K562 (cell line): Measurements from ENCODE around the gene PDE4A. TPM values are rescaled to one million over a fixed set of nuclear protein-coding genes. Genes with fewer than 3 reads are reported as not detected.
A peak's percentile ranks its signal among the peaks of the same experiment; 100 is the strongest.

ENCODE experiments used
- BACH1 ChIP-seq: fragments of 200-800 bp; sonication (Bioruptor generic); IDR thresholded peaks from 2 replicates; pipeline ENCODE4 v1.6.1; 2016; ENCODE audit warnings: missing genetic modification characterization, missing compliant biosample characterization
- CBFA2T3 ChIP-seq: fragments of 450-650 bp; IDR thresholded peaks from 2 replicates; pipeline ENCODE4 v1.6.1; 2017
- CCAR2 ChIP-seq: fragments of 200-400 bp; formaldehyde crosslinking; IDR thresholded peaks from 2 replicates; pipeline ENCODE4 v1.6.1; 2017; ENCODE audit warnings: mild to moderate bottlenecking, low read depth, low read length
- DDX20 ChIP-seq: fragments of 450-650 bp; IDR thresholded peaks from 2 replicates; pipeline ENCODE4 v1.6.1; 2016; ENCODE audit warnings: missing genetic modification characterization, low read depth, mild to moderate bottlenecking, missing compliant biosample characterization, moderate library complexity
- NCOR1 ChIP-seq: fragments of 450-650 bp; IDR thresholded peaks from 2 replicates; pipeline ENCODE4 v1.6.1; 2016; ENCODE audit warnings: mild to moderate bottlenecking, moderate library complexity
- RBM22 ChIP-seq: fragments of 200-400 bp; formaldehyde crosslinking; IDR thresholded peaks from 2 replicates; pipeline ENCODE4 v1.6.1; 2018; ENCODE audit warnings: low read length, low read depth; ENCODE audit not compliant: poor library complexity, severe bottlenecking
- SUPT5H ChIP-seq: fragments of 450-650 bp; IDR thresholded peaks from 2 replicates; pipeline ENCODE4 v1.6.1; 2016
- TEAD1 ChIP-seq, 2 experiments: fragments of 450-650 bp in 1 of 2; sonication (generic) in 1 of 2; formaldehyde crosslinking; IDR thresholded peaks; 2 replicates each; pipeline versions ENCODE4 v1.4.0 to v1.8.0; 2020 to 2022; ENCODE audit warnings: mild to moderate bottlenecking in 2 of 2, missing genetic modification reagents in 1 of 2
- TEAD4 ChIP-seq, 2 experiments: sonication (generic) in 1 of 2; formaldehyde crosslinking in 1 of 2; IDR thresholded peaks; 2 replicates each; pipeline versions ENCODE4 v1.6.1 to v1.8.0; 2012 to 2022; ENCODE audit warnings: borderline replicate concordance in 1 of 2, inconsistent platforms in 1 of 2, low read length in 1 of 2, mild to moderate bottlenecking in 1 of 2, missing genetic modification reagents in 1 of 2
- ZNF124 ChIP-seq: sonication (generic); formaldehyde crosslinking; IDR thresholded peaks from 2 replicates; pipeline ENCODE4 v1.8.1; 2022; ENCODE audit warnings: missing genetic modification reagents
- polyA plus RNA-seq, 8 experiments: library from polyadenylated mRNA; depleted of rRNA in 4 of 8; stranded (reverse) in 5 of 8; unstranded in 3 of 8; fragments of >200 nt; fragmentation: Nextera tagmentation in 2 of 8; fragmentation: Illumina TruSeq in 1 of 8; extraction: Ambion mirVana in 2 of 8; extraction: Trizol in 1 of 8; gene quantifications; 2 replicates each; pipeline versions ENCODE4 v1.2.1 to v1.2.3, GENCODE V29; 2011 to 2014; ENCODE audit warnings: inconsistent platforms in 1 of 8, missing spikeins in 1 of 8
- total RNA-seq, 7 experiments: library from RNA; depleted of rRNA in 6 of 7; stranded (reverse); fragments of >200 nt in 6 of 7; fragmentation: Illumina TruSeq in 2 of 7; extraction: Trizol in 2 of 7; gene quantifications; 2 replicates each; pipeline versions ENCODE4 v1.2.1 to v1.2.3, GENCODE V29; 2011 to 2021; ENCODE audit warnings: low replicate concordance in 1 of 7
- TF ChIP-seq, protein P1 (sequence below): fragments of 450-650 bp; IDR thresholded peaks from 2 replicates; pipeline ENCODE4 v1.6.1; 2018; ENCODE audit not compliant: partially characterized antibody
- TF ChIP-seq, protein P2 (sequence below), 3 experiments: fragments of 200-800 bp in 1 of 3; sonication (Bioruptor generic) in 1 of 3; sonication (generic) in 1 of 3; formaldehyde crosslinking in 1 of 3; IDR thresholded peaks; 2 replicates each; pipeline versions ENCODE4 v1.6.1 to v1.8.0; 2016 to 2022; ENCODE audit warnings: mild to moderate bottlenecking in 2 of 3, missing compliant biosample characterization in 2 of 3, missing genetic modification characterization in 2 of 3, missing genetic modification reagents in 1 of 3
- TF ChIP-seq, protein P3 (sequence below): fragments of 450-650 bp; IDR thresholded peaks from 2 replicates; pipeline ENCODE4 v1.6.1; 2016
- TF ChIP-seq, protein P4 (sequence below): fragments of 450-650 bp; formaldehyde crosslinking; IDR thresholded peaks from 2 replicates; pipeline ENCODE4 v1.4.0; 2022; ENCODE audit warnings: missing genetic modification characterization
- TF ChIP-seq, protein P5 (sequence below): sonication (generic); formaldehyde crosslinking; IDR thresholded peaks from 2 replicates; pipeline ENCODE4 v1.9.0; 2022; ENCODE audit warnings: mild to moderate bottlenecking, missing genetic modification reagents

PDE4A gene
- total and polyA plus RNA-seq, 9 of the 15 experiments (the other 6 are each of a cell fraction or from before 2014, with no cell fraction given): 0.66 to 26.9 (median 4.6) TPM

DNA sequence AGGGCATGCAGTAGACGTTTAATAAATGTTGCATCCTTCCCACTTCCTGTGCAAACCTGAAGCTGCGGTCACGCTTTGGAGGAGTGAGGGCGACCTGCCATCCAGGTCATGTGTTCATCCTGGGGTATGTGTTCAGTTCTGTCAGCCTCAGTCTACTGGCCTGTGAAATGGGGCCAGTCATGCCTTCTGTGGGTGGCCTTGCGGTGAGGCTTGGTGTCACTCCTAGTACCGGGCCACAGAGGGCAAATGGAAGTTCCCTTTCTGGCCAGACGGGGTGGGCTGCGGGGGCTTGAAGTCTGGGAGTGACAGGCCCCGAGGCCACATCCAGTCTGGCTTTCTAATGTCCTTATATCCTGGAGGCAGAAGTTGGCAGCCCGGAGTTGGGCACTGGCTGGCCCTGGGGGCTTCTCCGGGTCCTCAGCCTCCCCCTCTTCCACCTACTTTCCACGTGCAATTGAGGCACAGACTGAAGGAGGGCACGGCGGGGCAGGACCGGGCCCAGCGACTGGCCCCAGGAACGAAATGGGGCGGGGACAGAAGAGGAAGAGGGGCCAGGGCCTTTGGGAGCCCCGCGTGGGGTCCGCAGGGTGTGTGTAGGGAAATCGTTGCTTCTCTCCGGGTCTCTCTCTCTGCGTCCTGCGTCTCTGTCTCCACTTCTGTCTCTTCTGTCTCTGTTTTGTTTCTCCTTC, 11.1 kb downstream of the PDE4A start (continued):
- TF ChIP-seq, protein P1, sequence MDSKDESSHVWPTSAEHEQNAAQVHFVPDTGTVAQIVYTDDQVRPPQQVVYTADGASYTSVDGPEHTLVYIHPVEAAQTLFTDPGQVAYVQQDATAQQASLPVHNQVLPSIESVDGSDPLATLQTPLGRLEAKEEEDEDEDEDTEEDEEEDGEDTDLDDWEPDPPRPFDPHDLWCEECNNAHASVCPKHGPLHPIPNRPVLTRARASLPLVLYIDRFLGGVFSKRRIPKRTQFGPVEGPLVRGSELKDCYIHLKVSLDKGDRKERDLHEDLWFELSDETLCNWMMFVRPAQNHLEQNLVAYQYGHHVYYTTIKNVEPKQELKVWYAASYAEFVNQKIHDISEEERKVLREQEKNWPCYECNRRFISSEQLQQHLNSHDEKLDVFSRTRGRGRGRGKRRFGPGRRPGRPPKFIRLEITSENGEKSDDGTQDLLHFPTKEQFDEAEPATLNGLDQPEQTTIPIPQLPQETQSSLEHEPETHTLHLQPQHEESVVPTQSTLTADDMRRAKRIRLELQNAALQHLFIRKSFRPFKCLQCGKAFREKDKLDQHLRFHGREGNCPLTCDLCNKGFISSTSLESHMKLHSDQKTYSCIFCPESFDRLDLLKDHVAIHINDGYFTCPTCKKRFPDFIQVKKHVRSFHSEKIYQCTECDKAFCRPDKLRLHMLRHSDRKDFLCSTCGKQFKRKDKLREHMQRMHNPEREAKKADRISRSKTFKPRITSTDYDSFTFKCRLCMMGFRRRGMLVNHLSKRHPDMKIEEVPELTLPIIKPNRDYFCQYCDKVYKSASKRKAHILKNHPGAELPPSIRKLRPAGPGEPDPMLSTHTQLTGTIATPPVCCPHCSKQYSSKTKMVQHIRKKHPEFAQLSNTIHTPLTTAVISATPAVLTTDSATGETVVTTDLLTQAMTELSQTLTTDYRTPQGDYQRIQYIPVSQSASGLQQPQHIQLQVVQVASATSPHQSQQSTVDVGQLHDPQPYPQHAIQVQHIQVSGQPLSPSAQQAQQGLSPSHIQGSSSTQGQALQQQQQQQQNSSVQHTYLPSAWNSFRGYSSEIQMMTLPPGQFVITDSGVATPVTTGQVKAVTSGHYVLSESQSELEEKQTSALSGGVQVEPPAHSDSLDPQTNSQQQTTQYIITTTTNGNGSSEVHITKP: no peak
- no peak for TF ChIP-seq ZNF124 (CRISPR knock-in tag)
- no peak for TF ChIP-seq RBM22
- TF ChIP-seq, protein P2, sequence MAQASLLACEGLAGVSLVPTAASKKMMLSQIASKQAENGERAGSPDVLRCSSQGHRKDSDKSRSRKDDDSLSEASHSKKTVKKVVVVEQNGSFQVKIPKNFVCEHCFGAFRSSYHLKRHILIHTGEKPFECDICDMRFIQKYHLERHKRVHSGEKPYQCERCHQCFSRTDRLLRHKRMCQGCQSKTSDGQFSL (CRISPR knock-in tag; IDR thresholded peaks at IDR 0.05): 0 out of 2 replicates have a peak, but pooled peaks have one; percentile 3
- TF ChIP-seq, protein P2 (tag; IDR thresholded peaks at IDR 0.05): no peak
- TF ChIP-seq, protein P3, sequence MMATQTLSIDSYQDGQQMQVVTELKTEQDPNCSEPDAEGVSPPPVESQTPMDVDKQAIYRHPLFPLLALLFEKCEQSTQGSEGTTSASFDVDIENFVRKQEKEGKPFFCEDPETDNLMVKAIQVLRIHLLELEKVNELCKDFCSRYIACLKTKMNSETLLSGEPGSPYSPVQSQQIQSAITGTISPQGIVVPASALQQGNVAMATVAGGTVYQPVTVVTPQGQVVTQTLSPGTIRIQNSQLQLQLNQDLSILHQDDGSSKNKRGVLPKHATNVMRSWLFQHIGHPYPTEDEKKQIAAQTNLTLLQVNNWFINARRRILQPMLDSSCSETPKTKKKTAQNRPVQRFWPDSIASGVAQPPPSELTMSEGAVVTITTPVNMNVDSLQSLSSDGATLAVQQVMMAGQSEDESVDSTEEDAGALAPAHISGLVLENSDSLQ: peak; percentile 82
- 0 out of 2 replicates have a peak, but pooled peaks have one; percentile 48 for TF ChIP-seq CCAR2
- no peak for TF ChIP-seq DDX20 (tag)
- TF ChIP-seq TEAD4 (IDR thresholded peaks at IDR 0.05; ENCODE audit: low read length): 0 out of 2 replicates have a peak, but pooled peaks have one; percentile 26
- TF ChIP-seq TEAD4 (CRISPR knock-in tag; IDR thresholded peaks at IDR 0.05; ENCODE audit: borderline replicate concordance): no peak
- TF ChIP-seq, protein P4, sequence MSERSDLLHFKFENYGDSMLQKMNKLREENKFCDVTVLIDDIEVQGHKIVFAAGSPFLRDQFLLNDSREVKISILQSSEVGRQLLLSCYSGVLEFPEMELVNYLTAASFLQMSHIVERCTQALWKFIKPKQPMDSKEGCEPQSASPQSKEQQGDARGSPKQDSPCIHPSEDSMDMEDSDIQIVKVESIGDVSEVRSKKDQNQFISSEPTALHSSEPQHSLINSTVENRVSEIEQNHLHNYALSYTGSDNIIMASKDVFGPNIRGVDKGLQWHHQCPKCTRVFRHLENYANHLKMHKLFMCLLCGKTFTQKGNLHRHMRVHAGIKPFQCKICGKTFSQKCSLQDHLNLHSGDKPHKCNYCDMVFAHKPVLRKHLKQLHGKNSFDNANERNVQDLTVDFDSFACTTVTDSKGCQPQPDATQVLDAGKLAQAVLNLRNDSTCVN (CRISPR knock-in tag): no peak
- peak; percentile 21; the same call in 1 of the 2 replicates for TF ChIP-seq NCOR1
- 0 out of 2 replicates have a peak, but pooled peaks have one; percentile 7 for TF ChIP-seq SUPT5H
- no peak for TF ChIP-seq BACH1 (tag)
- TF ChIP-seq TEAD1 (CRISPR knock-in tag; IDR thresholded peaks at IDR 0.05): peak in 1 of 2 experiments; percentile 83; a peak in 2 of 4 replicates
- TF ChIP-seq, protein P5, sequence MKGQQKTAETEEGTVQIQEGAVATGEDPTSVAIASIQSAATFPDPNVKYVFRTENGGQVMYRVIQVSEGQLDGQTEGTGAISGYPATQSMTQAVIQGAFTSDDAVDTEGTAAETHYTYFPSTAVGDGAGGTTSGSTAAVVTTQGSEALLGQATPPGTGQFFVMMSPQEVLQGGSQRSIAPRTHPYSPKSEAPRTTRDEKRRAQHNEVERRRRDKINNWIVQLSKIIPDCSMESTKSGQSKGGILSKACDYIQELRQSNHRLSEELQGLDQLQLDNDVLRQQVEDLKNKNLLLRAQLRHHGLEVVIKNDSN (CRISPR knock-in tag): peak; percentile 57
- no peak for TF ChIP-seq CBFA2T3
